SK-N-MC (cell line): ENCODE measurements around the gene ZNF585A.

Source experiments
- EZH2 ChIP-seq: fragments of 200-600 bp; sonication (generic); IDR thresholded peaks from one replicate; pipeline ENCODE4 v1.6.1; 2017; ENCODE audit warnings: antibody characterized with exemption
- POLR2AphosphoS5 ChIP-seq: IDR thresholded peaks from 2 replicates; pipeline ENCODE4 v1.6.1; 2012; ENCODE audit warnings: mild to moderate bottlenecking, low read depth, low read length, borderline replicate concordance

DNA sequence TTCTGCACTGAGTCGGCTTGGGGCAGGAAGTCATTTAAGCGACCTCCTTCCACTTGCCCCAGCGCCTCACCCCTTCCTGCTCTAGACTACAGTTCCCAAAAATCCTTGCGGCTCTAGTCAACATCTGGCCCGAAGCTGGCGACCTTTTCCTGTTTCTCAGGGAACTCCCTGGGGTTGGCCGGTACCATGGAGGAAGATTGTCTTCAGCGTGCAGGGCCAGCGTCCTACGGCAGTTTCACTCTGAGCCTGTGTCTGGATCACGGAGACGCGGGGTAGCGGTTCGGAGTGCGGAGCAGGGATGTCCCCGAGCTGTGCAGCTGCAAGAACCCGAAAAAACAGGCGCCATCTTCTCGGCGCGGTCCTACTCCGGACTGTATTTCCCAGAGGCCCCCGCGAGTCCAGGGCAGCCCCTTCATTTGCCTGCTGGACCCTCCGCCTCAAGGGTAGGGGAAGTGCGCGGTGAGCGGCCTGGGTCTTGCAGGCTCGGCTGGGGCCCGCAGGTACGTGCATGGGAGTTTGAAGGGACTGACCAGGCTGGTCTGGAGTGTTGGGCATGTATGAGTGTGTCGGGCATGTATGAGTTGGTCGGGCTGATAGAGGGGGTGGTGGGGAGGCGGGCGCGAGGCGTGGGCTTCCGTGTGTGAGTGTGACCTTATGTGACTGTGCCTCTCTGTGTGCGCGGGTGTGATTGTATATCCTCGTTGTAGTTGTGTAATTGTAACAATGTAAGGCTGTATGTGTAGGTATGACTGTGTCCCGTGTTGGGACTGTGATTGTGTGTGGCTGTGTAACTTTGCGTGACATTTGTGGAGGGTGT is 45.5 kb upstream of the ZNF585A start, which contains the start of gene ZNF383:
- TF ChIP-seq EZH2 = no peak
- no peak; the same call in none of the 2 replicates for TF ChIP-seq POLR2AphosphoS5
